B cell (primary cell): ENCODE data around the gene SPATA17.

Experiments used
- CTCF ChIP-seq: fragments of 200-600 bp; IDR thresholded peaks from one replicate; pipeline ENCODE4 v1.8.0; 2022; ENCODE audit warnings: antibody characterized with exemption, mild to moderate bottlenecking
- EZH2 ChIP-seq: IDR thresholded peaks from 2 replicates; pipeline ENCODE4 v1.6.1; 2012; ENCODE audit warnings: borderline replicate concordance, low read depth, mild to moderate bottlenecking, moderate library complexity, low read length; ENCODE audit not compliant: insufficient read depth, poor library complexity, severe bottlenecking

DNA sequence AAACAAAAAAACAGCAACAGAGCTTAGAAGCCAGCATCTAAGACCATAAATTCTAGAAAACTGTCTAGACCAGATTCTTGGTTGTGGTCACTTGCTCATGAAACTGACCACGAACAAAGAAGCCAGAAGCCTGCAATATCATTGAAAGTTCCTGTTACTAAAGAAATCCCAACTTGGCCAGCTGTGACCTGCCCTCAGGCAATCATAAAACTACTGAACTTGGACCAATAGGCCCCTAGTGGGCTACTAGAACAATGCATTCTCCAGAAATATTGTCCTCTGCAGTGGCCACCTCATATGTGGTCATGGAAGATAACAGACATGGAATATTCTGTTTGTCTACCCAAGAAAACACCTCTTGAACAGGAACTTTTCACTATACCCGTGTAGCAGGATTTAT, 87.7 kb downstream of the SPATA17 start:
- TF ChIP-seq CTCF (no peak), EZH2 (no peak)
